ENCODE results near the gene JAZF1.

Gene JAZF1

GRCh38 chr7:28106321-28106829 is 74.2 kb downstream of the JAZF1 start:
- DNase-seq (ENCODE audit: low read depth in 2 of 2), result no peak

DNA sequence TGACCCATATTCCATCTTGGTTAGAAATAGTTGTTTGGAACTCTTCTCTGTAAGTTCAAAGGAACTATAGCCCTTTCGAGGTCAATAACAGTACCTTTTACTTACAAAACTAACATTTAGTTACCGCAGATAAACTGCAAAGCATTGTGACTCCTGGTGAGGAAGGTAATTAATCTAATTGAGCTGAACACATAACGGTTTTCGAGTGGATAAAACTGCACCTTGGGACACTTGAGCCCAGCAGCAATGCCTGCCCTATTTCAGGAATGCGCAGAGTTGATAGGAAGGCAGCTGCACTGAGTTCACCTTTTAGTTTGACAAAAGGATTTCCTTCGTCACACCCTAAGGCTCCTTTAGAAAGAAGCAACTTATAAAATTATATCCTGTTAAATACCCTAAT is 75.4 kb downstream of the JAZF1 start:
- no peak for DNase-seq (ENCODE audit: low read depth in 2 of 2)

GRCh38 chr7:28104811-28105210 is 75.8 kb downstream of the JAZF1 start:
- DNase-seq (ENCODE audit: low read depth in 2 of 2), result no peak

DNA sequence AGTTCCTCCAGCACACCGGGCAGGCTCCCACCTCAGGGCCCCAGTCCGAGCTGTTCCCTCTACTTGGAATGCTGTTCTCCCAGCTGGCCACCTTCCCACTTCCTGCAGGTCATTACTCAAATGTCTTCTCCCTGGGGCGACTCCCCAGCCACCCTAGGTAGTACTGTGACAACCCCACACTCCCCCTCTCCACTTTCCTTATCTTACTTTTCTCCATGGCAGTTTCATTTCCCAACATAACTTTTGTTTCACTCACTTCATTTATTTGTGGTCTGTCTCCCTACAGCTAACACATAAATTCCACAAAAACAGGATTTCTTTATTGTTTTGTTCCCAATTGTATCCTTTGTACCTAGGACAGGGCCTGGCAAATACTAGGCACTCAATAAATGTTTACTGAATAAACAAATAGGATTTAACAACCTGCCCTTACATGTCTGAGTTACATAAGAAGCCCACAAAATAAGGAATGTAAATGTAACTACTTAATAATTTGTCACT is 76.5 kb downstream of the JAZF1 start:
- DNase-seq (ENCODE audit: low read depth in 2 of 2), result no peak

GRCh38 chr7:28102797-28103196 is 77.8 kb downstream of the JAZF1 start:
- DNase-seq (ENCODE audit: low read depth in 2 of 2), result no peak

GRCh38 chr7:28096713-28097112 is 83.9 kb downstream of the JAZF1 start:
- no peak for DNase-seq (ENCODE audit: low read depth in 2 of 2)

DNA sequence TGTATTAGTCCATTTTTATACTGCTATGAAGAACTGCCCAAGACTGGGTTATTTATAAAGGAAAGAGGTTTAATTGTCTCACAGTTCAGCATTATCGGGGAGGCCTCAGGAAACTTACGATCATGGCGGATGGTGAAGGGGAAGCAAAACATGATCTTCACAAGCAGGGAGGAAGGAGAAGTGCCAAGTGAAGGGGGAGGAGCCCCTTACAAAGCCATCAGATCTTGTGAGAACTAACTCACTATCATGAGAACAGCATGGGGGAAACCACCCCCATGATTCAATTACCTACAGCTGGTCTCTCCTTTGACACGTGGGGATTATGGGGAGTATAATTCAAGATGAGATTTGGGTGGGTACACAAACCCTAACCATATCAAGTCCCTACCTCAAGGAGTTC is 85.4 kb downstream of the JAZF1 start:
- no peak for DNase-seq (ENCODE audit: low read depth in 2 of 2)

DNA sequence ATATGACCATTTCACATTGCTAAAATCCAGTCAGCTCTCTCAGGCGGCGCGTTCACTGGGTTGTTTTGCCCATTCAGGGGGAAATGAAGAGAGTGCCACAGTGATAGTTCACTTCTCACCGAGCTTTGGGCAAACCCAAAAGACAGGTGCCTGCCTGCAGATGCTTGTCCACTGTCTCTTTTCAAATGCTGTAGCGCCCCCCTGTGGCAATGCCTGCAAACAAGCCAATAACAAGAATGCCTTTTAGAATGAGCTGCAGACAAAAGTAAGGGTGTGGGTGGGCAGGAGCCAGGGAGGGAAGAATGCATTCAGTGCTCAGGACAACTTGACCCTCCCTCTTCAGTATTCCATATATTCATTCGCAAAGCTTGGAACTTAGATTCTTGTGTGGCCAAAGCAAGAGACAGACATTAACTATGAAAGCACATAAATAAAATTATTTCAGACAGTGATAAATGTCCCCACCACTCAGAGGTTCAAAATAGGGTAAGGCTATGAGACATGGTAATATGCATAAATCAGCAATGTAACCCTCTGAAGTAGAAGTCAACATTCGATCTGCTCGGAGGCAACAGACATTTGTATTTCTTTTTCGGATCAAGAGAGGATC is 86.9 kb downstream of the JAZF1 start:
- DNase-seq (ENCODE audit: low read depth in 2 of 2), result peak in 1 of 2 donors; percentile 15

- DNase-seq (ENCODE audit: low read depth in 2 of 2), result no peak
Measured at GRCh38 chr7:28091190-28091589, 89.4 kb downstream of the JAZF1 start.

DNA sequence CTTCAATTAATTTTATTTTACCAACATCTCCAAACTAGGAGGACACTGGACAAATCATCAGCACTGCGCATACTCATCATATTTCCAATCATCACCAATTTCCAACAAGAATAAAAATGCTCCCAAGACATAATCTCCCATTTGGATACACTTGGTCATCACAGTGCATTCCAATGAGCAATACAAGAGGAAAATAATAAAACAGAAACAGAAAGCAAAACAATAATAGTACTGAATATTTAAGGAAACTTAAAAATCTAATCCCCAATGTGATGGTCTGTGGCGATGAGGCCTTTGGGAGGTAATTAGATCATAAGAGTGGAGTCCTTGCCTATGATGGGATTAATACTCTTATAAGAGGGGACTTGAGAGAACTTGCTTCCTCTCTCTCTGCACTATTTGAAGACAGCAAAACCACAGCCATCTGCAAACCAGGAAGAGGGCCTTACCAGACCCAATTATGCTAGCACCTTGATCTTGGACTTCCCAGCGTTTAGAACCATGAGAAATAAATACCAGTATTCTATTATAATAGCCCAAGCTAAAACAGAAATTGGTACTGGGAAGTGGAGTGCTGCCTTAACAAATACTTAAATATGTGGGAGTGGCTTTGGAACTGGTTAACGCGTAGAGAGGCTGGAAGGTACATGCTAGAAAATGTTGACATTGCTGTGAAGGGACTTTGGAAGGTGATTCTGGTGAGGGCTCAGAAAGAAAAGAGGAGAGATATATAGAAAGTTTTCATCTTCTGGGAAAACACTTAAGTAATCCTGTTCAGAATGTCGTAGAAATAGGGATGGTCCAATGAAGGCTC is 91.5 kb downstream of the JAZF1 start:
- no peak for DNase-seq (ENCODE audit: low read depth in 2 of 2)

- no peak for DNase-seq (ENCODE audit: low read depth in 2 of 2)
Measured at GRCh38 chr7:28088032-28088431, 92.6 kb downstream of the JAZF1 start.

DNA sequence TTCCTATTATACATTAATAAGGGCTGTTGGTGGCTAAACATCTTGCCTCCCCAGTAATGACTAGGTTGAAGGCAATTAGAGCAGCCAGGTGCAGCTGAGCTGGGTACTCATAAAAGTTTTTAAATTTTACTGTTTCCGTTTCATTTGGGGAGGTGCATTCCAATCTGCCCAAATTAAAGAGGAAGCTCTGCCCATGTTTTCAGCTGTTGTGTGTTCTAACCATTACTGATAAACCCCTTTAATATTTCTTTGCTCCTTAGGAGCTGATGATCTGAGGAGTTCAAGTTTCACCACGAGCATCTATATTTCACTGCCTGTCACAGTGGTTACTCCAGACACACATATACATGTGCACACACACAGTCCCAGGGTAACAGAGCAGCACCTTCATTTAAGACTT is 94.4 kb downstream of the JAZF1 start:
- DNase-seq (ENCODE audit: low read depth in 2 of 2), result no peak

- no peak for DNase-seq (ENCODE audit: low read depth in 2 of 2)
Measured at GRCh38 chr7:28083998-28084985, 96.3 kb downstream of the JAZF1 start.

GRCh38 chr7:28083164-28083997 is 97.2 kb downstream of the JAZF1 start:
- no peak for DNase-seq (ENCODE audit: low read depth in 2 of 2)

DNA sequence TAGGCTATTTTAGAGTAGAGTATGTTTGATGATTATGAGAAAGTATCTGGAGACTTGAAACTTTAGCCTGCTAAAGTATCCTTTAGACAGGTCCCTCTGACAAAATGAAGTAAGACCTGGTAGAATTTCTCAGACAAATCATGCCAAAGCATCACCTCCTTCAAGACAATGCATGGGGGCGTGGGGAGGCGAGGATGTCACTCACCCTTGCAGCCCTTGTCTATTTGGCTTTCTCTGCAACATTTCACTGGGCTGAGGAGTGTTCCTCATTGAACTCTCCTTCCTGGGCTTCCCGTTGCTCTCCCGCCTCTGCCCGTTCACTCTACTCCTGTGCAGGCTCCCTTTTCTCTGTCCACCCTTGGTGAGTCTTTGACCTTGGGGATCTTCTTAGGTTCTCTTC is 98.5 kb downstream of the JAZF1 start:
- DNase-seq (ENCODE audit: low read depth in 2 of 2), result no peak

DNA sequence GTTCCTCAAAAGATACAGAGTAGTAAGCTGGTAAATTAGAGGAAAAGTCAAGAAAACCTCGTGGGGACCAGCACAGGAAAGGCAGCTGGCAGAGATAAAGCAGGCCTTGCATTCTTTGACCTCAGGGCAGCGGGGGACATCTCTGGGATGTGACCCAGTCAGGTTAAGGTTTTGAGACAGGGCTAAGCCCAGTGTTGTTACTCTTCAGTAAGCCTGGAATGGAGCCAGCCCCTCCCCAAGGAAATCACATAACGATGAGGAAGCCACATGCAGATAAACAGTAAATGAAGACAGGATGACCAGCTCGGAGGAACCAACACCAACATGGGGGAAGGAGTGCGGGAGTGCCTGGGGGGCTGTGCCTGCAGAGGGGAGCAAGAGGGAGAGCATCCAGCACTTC is 99.6 kb downstream of the JAZF1 start:
- no peak for DNase-seq (ENCODE audit: low read depth in 2 of 2)

GRCh38 chr7:28078036-28078901 is 102.3 kb downstream of the JAZF1 start:
- DNase-seq (ENCODE audit: low read depth in 2 of 2), result peak in 1 of 2 donors; percentile 29

DNA sequence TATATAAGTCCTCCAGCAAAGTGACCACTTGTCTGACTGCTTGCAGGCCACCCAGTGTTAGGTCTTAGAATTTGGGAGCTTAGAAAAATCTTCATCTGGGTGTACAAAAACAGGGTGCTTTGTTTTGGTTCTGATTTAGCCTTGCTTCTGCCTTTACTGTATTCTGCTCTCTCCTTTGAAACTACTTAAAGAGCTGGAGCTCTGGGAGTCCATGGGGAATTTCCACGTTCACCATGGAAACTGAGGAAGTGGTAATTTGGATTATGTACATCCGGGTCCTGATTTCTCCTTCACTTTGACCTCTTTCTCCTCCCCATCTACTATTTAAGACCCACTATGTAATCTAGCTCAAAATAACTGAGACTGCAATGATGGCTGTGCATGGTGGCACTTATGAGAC is 103.0 kb downstream of the JAZF1 start:
- DNase-seq (ENCODE audit: low read depth in 2 of 2), result no peak

- DNase-seq (ENCODE audit: low read depth in 2 of 2), result no peak
Measured at GRCh38 chr7:28076423-28077200, 104.0 kb downstream of the JAZF1 start.
